Embryonic facial prominence (tissue), 1 donor: Measurements from ENCODE around the gene CUEDC1.
"Not testable (repeated sequence)": the region's sequence is repeated elsewhere in the genome, so short reads cannot be mapped to it uniquely, and the experiment has no call there.

Experiments used
- DNase-seq: peaks from one replicate; pipeline ENCODE4 v3.0.0-alpha.2; 2016; ENCODE audit errors: extremely low spot score

Gene CUEDC1

DNA sequence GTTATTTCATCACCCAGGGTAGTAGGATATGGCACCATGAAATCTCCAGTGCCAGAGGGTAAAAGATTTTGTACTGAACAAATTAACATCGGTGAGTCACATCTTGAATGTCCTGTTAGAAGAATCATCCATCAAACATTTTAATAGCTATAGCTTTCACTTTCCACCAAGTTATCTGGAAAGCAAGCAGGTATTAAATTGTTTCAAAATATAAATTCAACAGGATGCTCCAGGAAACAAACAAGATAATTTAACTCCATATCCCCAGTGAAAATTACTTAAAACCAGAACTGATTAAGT lies 30.4 kb upstream of the CUEDC1 start:
- DNase-seq, result no peak

DNA sequence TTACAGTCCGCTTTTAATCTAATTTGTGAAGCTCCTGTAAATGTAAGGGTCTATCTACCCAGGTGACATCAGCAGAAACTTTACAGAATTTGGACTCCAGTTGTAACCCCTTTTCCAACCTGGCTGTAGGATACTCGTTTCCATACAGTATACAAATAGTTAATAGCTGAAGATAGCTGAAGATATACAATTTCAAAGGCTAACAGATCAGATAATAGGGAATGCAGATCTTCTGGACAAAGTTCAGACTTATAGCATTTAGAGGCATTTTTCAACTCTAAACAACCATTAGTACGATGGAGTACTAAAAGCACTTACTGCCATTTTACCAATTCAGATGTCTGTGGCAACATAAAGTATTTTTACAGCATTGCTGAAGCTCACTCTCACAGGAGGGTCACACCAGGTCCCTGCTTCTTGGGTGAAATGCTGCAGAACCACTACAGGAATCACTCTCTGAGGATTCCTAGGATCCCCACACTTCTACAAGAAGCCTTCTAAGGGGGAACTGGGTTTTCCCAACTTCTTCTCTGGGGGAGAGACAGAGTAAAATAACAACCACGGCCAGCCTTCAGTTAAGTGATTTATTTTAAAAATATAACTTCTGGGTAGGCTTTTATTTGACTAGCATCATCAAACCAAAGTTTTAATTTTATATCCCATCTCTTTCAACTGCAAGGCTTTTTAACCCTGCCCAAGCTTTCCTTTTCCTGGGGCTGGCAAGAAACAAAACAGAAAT lies 29.9 kb upstream of the CUEDC1 start:
- no peak for DNase-seq

DNA sequence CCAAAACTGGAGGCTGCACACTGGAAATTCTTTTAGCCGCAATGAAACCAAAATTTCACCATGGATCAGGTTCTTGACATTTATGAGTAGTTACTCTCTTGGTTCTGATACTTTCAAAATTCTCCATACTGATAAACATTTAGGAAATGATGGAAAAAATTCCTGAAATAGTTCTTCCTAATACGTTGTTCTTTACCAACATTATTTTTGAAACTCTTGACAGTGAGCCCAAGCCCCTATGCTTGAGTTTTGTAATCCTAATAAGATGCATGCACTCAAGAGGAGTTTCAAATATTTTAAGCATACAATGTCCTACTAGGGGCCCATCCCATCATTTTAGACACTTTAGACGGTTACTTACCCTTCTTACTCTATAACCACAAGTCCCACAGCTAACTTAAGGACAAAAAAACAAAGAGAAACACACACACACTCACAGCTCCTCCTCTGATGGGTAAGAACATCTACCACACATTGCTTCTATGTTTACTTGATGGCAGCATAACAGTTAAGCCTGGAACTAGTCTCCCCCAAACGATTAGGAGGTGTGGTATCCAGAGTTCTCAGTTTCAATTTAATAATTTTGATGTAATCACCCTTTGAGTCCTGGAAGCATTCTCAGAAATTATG lies 29.2 kb upstream of the CUEDC1 start:
- DNase-seq, result no peak

DNA sequence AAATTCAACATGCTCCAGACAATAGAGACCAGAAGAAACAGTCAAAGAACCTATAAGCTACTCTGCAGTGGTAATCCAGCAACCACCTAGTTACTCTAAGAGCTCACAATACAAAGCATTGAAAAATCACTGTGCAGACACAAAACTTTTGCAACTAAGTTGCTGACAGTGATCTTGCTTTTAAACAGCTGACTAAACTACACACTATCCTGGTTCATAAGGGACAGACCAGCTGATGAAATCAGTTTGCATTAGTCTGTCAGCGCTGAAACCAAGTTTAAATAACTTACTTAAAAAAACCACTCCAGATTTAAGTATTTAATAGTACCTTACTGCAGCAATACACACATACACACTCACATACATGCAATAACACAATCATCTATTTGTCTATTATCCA lies 28.2 kb upstream of the CUEDC1 start:
- no peak for DNase-seq

DNA sequence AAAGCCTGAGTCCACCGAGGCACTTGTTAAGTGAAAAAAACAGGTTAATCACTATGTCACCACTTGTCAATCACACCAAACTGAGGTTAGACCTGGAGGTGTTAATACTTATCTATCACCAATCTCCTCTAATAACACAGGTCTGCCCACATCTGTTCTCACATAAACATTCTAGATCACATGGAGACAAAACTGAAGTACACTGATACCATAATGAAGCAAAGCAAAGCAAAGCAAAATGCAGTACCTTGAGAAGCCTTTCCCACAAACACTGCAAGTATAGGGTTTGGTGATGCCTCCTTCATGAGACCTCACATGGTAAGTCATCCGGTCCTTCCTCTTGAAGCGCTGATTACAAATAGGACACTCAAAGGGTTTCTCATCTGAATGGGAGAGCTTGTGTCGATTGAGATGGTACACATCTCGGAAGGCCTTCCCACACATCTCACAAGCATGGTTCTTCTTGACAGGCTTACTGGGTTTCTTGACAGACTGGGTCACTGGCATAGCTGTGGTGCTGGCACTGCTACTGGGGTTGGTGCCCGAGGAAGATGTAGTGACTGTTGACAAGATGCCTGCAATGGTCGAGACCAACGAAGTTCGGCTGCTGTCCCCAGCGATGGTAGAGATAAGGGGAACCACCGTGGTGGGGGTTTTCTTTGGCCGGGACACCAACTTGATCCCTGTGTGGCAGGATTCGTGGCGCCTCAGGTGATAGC lies 27.4 kb upstream of the CUEDC1 start:
- DNase-seq, result no peak

DNA sequence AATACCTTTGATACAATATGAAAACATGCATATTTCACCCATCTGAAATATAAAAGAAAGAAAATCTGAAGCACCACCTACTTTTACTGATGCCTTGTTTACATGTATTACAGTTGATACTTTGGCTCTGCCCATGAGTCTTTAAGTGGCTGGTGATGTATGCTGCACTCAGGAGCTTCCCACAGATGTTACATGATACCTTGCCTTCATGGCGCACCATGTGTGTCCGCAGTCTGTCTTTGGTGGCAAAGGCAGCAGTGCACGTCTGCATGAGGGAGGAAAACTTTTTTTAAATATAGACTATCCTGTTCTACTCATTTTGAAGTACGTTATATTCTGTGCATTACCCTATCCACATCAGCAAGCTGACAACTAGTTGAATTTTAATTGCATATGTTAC lies 25.3 kb upstream of the CUEDC1 start:
- DNase-seq, result no peak

DNA sequence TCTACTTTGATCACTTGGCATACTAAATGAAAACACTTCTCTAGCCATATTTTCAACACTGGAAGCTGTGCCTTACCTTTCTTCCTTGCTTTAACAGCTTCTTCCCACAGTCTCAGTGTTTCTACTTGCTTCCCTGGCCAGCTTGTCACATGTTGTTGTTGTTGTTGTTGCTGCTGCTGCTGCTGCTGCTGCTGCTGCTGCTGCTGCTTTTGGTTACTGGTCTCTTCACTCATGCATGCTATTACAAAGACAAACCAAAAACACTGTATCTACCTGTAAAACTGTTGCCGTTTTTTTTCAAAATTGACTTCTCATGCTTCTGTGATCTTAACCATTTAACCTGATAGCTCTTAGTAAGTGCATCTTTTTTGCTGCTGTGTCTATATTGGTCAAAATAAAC lies 23.9 kb upstream of the CUEDC1 start:
- no peak for DNase-seq

DNA sequence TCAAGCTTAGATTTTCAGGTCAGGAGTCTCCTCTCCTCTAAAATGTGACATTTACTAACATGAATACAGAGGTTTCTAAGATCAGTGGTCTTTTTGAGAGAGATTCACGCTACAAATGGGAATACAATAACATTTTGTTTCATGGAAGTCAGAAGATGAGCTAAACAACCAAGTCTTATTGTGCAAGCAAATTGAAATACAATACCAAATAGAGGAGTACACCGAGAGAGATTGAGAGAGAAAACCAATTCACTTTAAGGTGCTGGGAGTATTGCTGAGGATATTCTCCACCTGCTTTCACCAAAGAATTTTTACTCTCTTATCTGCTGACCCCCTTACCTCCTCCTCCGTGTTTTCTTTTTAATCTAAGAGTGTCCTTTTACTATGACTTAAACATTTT lies 21.4 kb upstream of the CUEDC1 start:
- no peak for DNase-seq

DNA sequence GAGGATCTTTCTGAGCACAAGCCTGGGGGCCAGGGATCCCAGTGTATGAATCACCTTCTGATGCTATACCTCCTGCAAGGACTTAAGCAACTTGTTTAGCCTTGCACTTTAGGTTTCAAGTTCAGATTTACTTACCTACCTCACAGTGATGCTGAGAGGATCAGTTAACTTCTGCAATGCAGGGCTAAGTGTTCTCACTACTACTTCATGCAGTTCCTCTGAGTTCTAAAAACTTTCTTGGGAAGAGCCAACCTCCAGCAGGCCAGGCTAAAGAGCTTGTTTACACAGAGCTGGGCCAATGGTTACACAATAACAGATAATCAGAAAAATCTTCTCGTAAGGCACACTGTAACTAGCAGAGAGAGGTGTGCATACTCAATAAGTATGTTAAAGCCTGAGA lies 19.8 kb upstream of the CUEDC1 start:
- DNase-seq, result no peak

DNA sequence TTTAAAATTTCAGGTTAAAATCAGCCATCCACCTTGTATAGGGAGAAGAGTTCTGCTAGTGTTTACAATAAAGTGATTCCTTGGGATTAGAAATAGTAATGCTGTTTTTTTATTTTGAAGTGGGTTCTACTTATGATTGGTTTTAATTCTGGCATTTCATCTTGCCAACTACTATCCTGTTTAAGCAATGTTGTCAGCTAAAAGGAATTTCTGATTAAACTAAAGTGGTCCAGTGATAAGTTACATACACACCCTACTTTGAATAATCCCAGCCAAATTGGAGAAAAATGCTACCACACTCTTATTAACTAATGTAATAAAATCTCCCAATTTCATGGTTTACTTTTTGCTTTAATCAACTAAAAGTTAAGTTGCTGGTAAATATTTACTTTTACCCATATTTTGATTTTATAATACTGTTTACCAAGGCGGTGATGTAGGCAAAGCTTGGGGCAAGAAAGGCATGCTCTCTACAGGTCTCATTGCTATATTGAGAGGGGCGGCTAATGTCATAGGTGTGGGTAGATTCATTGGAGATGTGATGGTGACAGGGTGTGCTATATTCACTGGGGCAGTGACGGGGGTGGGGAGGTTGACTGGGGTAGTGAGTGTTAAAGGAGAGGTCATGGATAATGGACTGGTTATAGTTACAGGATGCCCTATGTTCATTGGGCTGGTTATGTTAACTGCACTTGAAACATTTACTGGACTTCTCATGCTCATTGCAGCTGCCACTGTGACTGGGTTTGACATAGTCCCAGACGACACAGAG lies 19.0 kb upstream of the CUEDC1 start:
- DNase-seq, result not testable (repeated sequence)

DNA sequence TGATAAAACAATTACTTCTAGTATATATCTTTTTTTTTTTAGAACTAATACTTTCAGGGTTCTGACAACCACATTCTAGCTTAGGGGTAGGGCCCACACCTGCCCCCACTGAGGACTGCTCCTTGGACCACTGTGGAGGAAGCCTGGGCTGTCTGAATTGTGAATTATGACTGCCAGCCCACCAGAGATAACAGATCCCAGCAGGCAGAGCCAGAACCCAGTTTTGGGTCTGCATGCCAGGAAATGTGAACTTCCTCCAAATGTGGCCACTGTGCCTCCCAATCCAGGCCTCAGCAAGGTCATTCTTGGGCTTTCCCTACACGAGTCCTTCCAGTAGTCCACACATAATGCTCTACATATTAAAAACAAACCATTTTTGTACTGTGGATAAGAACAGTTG lies 16.9 kb upstream of the CUEDC1 start:
- no peak for DNase-seq

DNA sequence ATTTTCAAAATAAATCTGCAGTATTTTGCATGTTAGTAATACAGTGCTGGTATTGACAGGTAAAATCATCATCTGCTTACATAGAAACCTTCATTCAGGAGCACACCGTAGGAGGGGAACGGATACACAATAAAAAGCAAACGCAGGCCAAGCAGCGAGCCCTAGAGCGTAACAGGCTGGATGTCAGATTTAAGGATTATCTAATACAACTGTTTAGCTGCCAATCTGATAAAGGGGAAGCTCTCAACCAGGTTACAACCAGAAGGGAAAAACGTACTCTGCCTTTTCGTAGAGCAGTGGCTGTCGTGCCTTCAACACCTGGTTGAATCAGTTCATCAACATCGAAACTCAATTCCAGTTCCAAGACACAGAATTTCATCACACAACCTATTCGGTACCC lies 16.4 kb upstream of the CUEDC1 start:
- DNase-seq, result no peak

DNA sequence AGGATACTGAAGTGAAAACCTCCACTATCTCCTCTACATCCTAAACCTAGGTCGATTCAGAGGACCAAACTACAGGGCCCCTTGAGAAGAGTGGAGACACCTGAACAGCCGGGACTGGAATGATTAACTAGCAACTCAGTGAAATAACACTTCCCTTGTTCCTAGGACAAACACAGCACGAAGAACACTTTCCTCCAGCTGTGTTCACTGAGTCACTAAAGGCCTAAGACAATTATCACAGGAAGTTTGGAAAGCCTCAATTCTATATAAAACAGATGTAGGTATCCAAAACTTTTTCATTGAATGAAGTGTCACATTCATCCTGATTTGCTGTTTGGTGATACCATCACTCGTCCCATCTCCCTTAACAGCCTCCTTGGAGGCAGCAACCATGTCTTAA lies 15.5 kb upstream of the CUEDC1 start:
- DNase-seq, result no peak

DNA sequence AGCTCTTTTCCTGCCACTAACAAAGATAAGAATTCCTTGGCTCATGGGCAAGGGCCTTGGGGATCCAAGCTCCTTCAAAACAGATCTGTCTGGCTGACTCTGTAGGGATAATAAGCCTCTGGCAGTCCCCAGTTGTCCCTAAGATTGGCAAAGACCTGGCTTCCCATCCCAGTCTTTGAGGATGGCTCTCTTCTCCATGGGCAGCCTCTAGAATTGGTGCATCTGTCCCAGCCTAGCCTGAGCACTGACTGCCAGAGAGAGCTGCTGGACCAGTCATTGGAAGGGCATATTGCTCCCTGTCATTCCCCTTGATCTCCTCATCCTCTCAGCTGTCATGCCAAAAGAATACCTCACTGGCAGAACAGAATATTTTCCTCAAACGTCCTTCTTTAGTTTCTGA lies 13.2 kb upstream of the CUEDC1 start:
- no peak for DNase-seq

DNA sequence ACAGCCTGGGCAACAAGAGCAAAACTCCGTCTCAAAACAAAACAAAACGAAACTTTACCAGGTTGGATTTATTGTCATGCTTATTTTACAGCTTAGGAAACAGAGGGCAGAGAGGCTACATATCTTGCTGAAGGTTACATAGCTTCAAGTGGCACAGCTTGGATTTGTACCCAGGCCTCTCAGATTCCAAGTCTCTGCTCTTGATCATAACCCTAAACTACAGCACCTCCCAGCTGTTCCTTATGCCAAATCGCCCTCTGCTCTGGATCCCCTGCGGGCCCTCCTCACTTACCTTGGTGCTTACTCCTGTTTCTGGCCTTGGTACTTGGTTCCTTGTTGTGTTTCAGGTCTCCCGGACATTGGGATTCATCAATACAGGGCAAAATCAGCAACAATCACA lies 11.7 kb upstream of the CUEDC1 start:
- no peak for DNase-seq

DNA sequence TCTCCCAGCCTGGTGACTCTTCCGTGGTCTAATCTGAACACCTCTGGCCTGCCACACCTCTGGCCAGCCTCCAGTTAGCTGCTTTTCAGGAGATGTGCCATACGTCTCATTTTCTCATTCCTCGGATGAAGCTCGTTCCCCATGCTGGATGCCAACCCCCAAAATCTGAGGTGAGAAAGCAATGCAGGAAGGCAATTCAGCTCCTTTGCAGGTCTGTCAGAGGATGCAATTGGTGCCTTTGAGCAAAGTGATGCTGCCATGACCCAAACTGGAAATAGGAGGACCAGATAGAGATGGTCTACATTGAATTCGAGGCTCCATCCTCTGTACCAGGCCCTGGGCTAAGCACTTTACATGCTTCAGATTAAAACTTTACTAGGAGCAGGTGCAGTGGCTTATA lies 11.0 kb upstream of the CUEDC1 start:
- no peak for DNase-seq

DNA sequence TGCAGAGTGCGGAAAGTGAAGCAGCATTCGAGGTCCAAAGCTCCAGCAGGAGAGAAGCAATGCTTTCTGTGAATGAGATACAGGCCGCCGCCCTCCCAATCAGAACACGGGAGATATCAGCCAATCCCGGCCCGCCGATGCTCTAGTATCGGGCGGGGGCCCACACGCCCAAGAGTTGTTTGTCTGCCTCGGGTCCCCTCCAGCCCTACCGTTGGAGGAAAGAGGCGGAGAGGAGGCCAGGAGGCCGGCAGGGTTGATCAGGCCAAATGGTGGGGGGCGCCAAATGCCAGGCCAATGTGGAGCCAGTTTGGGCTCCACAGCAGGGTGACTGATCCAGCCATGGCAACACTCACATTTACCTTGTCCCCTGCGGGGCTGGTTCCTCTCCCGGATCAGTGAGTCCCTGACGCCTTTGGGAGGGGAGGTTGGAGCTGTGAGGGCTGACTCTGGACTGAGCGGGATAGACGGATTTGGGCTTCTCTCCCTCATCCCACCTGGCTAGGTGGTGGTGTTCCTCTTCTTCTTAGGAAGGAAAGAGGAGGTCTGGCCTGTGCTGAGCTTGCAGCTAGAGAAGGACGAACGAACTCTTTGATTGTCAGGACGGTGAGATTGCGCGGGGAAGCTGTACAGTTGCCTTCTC lies 10.4 kb upstream of the CUEDC1 start:
- no peak for DNase-seq

DNA sequence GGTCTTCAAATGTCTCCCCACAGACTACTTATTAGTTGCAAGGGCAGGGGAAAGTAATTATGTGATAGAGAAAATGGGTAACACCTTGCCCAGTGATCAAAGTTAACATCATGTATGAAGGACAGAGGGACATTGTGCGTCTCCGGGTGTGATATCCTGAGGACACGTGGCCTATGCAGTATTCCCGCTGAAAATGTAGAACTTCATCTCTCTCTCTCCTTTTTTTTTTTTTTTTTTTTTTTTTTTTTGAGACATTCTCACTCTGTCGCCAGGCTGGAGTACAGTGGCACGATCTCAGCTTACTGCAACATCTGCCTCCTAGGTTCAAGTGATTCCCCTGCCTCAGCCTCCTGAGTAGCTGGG lies 7.9 kb upstream of the CUEDC1 start:
- DNase-seq, result no peak

DNA sequence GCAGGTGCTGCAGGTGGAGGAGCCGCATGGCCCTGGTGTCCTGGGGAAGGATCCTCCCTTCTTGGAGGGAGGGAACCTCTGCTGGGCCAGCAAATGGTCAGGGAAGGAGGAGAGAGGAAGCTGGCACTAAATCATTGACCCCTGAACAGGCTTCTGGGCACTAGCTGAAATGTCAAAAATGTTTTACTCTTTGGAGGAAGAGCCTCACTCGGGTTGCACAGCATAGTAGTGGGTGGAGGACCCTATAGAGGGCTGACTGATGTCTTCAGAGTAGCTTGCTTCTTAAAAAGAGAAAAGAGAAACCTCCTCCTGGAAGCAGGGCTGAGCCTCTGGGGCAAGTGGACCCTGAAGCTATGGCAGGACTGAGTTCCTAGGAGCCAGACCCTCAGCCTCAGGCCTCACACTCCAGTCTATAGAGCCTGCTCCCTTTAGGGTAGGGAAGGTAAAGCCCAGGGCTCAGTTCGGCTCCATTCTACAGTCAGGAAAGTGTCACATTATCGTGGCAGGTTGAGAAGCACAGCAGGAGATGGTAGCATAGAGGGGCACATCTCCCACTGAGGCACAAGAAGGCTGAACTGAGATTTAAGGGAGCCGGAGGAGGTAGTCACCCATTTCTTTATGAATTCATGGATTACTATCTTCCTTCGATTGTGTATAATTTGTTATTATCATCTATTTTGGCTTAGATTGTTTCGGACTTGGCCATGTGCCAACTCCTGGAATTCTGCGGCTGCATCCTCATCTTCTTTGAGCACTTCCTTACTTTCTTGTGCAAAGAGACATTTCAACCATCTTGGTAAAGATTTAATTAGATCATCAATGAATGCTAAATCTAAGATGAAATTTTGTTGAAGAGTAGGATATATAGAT lies 7.3 kb upstream of the CUEDC1 start:
- no peak for DNase-seq

DNA sequence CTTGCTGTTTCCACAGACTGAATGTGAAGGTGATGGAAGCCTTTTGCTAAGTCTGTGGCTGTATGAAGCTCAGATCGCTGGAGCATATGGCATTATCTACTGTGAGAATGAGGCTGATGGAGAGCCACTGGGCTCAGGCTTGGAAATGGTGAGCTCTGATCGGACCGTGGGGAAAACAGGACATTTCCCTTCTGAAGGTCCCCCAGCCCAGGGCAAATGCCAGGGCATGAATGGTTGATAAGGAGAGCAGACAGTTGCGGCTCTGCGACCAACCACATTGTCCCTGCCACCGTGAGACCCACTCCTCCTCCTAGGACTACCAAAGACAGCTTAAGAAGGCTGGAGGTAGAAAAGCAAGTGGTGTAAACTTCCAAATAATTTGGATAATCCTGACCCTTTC lies 4.7 kb upstream of the CUEDC1 start:
- no peak for DNase-seq

DNA sequence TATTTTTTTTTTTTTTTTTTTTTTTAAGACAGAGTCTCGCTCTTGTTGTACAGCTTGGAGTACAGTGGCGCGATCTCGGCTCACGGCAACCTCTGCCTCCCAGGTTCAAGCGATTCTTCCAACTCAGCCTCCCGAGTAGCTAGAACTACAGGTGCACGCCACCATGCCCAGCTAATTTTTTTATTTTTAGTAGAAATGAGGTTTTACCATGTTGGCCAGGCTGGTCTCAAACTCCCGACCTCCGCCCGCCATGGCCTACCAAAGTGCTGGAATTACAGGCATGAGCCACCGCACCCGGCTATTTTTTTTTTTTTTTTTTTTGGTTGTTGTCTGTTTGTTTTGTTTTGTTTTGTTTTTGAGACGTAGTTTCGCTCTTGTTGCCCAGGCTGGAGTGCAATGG lies 3.2 kb upstream of the CUEDC1 start:
- not testable (repeated sequence) for DNase-seq
